HG02884 (cell line): ENCODE data around the gene APOB.
"Not testable (repeated sequence)": the region's sequence is repeated elsewhere in the genome, so short reads cannot be mapped to it uniquely, and the experiment has no call there.

Source experiments
- ATAC-seq: cut with Tn5 transposase; IDR thresholded peaks from one replicate; pipeline ENCODE4 v1.9.1; 2021; ENCODE audit warnings: mild to moderate bottlenecking, moderate library complexity; ENCODE audit not compliant: unreplicated experiment

APOB gene

DNA sequence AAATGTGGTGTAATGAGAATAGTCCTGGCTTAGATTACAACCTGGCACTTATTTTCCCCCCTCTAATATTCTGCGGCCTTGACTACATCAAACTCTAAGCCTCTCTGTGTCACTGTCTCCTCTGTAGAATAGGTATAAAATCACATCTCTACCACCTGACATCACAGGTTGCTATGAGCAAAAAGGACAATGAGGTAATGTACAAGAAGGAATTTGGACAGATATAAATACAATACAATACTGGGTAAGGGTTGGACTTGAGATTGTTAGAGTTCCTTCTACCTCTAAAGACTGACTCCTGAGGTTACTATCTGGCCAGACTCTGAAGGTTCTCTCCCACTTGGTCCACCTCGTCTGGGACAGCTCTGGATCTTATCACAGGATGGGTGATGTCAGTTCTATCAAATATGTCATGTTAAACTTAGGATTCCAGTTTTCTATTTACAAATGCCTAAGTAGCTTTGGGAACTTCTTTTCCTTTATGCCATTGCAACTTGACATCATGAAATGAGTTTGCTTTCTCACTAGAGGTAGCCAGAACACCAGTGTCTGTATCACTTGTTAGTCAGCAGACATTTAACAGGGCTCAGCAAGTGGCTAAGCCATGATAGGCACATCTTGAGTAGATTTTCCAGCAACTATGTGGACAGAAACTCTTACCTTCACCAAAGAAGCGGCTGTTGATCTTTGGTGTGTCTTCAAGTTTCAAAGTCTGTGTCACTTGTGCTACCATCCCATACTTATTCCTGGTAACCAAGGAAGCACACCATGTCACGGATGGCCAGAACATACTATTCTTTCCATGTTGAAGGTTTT, 9.5 kb downstream of the APOB start:
- no peak for ATAC-seq

DNA sequence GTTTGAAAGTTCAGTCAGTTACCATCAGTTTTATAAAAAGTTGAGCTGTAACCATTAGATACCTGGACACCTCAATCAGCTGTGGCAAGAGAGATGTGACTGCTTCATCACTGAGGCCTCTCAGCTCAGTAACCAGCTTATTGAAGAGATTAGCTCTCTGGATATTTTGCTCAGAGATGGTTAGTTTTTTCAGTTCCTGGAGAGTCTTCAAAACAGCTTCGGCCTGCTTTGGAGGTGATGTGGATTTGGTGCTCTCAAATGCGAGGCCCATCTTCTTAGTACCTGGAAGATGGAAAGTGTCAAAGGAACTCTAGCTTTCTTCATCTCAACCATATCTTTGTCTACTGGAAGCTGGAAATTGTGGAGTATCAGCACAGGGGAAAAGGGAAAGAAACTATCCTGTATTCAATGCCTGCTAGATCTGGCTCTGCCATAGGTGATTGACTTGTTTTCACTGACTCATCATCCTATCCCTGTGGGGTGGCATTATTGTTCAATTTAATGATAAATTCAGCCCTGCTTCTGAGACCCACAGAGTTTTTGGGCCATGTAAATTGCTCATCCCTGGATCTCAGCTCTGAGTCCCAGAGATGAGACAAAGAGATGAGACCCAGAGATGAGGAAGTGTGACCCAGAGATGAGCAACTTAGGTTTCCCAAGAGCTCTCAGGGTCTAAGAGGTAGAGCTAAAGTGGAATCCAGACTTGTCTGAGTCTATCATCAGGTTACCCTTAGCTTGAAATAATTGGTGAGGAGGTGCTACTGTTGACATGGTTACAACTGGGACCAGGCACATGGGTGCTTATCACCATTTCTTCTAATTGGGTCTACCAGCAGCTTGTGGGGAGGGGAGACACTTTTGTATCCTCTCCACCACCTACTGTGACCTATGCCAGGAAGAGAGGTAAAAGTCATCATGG, 10.4 kb downstream of the APOB start:
- no peak for ATAC-seq

DNA sequence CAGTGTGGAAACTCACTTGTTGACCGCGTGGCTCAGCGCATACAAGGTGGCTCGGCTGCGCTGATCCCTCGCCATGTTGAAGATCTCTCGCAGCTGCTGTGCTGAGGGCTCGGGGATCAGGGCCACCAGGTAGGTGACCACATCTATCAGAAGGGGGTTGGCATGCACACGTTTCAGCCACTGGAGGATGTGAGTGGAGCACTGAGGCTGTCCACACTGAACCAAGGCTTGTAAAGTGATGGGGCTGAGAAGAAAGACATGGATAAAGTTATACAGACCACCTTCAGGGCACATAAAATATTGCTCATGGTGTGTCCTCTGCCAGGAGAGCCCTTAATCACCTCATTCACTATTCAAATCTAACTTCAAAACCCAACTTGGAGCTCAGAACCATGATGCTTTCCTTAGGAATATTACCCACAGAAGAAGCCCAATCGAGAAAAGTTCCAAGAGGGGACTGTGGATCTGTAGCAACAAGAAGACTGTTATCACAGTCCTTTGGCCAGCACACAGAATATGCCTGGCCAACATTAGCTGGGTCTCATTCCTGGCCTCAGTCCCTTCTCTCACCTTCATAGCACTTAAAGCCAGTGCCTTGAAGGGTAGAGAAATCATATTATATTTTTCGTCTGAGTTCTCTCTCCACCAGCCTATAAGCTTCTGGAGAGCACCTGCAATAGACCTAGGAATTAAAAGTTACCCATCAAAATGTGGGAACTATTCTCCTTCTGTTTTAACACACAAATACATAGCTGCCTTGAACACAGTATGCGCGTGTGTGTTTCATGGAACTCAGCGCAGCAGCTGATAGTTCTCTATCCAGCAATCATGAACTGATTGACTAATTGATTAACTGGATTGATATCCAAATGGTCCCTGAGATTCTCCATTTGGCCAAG, 11.3 kb downstream of the APOB start:
- no peak for ATAC-seq

GRCh38 chr2:21030983-21031968, 12.6 kb downstream of the APOB start:
- ATAC-seq = no peak

DNA sequence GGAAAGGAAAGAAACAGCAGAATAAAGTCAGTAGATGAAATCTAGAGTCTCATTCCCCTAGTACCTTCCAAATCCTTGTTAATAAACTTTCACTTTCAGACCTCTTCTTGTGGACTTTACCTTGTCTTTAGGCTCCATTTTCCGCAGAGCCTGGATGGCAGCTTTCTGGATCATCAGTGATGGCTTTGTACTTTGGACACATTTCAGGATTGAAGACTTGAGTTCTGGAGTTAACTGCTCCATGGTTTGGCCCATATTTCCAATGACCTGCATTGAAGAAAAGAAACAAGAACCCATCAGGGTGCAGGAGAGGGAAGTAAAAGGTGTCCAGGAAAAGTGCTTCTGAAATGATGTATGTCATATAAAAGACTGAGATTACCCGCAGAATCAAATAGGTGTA, 14.4 kb downstream of the APOB start:
- no peak for ATAC-seq

DNA sequence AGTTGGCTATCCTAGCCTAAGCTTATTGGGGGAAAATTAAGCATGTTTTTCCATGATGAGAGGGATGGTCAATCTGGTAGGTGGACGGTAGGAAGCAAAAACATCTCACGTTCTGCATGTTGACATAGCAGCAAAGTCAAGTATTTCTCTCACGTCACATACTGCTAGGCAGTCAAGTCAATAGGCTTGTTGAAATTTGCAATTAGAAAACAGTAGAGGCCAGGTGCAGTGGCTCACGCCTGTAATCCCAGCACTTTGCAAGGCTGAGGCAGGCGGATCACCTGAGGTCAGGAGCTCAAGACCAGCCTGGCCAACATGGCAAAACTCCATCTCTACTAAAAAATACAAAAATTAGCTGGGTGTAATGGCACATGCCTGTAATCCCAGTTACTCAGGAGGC, 14.9 kb downstream of the APOB start:
- not testable (repeated sequence) for ATAC-seq

GRCh38 chr2:21028021-21028947, 15.6 kb downstream of the APOB start:
- no peak for ATAC-seq

DNA sequence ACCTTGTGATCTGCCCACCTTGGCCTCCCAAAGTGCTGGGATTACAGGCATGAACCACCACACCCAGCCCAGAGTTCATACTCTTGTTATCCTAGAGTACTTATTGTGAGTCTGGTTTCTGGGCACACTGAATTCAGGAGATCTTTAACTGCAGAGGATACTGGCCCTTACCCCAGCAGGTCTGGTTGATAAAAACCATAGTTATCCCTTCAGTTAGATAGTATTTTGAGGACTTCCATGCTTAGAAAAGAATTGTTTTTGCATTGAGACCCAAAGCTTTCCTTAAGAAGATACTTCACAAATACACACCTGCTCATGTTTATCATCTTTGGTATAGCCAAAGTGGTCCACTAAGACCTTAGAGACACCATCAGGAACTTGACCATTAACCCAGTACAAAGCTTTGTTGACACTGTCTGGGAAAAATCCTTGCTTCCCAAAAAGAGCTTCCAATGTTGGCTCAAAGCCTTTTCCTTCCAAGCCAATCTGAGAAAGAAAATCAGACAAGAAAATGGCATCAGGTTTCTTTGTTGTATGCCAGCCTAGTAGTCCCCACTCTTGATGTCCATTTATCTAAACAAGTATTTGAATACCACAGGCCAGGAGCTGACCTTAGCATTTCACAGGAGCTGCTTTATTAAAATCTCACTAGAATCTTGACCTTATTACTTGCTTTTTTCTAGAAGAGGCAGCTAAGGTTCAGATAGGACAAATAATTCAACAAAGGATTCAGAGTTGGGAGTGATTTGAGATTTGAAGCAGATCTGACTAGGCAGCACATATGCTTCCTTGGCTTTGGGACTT, 17.2 kb downstream of the APOB start:
- no peak for ATAC-seq

DNA sequence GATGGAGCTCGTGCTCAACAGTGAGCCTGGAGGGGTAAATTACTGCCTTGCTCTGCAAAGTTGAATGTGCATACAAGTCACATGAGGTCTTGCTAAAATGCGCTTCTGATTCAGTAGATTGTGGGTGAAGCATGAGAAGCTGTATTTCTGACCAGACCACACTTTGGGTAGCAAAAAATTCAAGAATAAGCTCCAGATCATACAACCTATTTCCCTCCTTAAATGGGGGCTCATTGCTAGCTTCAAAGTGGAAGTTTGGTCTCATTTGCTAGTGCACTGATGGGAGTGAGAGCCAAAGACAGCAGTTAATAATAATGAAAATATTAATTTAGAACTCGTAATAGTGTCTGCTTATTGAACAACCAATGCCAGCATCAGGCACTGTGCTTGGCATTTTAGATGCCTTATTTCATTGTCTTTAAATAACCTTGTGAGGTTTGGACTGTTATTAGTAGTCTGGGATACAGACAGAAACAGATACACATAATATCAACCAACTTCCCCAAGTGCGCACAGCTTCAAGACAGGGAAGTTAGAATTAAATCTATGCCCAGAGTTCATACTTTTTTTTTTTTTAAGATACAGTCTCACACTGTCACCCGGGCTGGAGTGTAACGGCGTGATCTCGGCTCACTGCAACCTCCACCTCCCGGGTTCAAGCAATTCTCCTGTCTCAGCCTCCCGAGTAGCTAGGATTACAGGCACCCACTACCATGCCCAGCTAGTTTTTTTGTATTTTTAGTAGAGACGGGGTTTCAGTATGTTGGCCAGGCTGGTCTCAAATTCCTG, 18.0 kb downstream of the APOB start:
- ATAC-seq = no peak

DNA sequence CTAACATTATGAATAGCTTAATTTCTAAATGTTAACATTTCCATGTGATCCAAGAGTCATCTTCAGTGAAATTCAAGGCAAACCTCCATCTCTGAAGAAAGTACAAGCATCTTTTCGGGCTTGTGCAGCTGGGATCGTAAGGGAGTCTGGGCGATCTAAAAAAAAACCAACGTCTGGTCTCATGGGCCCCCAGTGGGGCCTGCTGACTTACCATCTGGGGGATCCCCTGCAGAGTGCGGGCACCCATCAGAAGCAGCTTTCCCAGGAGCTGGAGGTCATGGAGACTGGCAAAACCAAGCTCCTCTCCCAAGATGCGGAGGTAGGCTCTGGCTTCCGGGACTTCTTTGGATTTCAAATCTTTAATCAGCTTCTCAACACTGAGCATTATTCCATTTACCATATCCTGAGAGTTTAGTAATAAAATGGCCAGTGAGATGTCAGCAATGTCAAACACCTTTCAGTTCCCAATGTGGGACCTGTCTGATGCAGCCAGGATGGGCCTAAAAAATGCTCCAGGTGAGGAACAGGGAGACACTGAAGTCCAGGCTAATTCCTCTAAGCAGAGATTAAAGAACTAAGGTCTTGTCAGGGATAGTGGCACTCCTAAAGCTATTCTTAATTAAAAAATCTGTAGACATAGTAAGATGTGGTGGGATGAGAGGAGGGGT, 19.0 kb downstream of the APOB start:
- ATAC-seq = no peak

- ATAC-seq = no peak
These were observed 19.7 kb downstream of the APOB start for GRCh38 chr2:21024198-21024597.

DNA sequence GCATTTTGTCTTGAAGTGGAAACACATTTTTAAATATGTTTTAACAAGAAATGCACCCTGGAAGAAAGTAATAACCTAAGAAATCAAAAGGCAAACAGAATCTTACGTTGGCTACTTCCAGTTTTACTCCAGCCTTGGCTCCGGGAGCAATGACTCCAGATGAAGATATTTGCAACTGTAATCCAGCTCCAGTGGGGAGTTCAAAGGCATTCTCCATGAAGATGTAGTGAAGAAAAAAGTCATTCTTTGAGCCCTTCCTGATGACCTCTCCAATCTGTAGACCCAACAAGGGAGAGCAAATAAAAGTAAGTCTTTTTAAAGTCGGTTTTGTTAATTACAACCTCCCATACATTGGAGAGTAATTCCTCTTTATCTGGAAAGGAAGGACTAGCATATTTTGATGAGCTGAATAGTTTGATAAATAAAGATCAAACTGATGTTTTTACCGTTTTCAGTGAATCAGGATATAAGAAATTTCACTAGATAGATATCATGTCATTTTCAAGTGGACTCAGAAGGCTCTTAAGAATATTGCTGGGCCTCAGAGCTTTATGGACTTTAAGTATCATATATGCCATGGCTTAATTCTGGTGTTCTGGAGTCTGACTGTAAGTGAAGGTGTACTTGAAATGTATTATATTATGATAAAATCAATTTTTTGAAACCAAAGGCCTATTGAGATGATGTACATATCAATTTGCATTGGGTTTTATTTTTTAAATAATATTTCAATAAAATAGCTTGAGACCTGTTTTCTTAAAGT, 20.3 kb downstream of the APOB start:
- no peak for ATAC-seq

DNA sequence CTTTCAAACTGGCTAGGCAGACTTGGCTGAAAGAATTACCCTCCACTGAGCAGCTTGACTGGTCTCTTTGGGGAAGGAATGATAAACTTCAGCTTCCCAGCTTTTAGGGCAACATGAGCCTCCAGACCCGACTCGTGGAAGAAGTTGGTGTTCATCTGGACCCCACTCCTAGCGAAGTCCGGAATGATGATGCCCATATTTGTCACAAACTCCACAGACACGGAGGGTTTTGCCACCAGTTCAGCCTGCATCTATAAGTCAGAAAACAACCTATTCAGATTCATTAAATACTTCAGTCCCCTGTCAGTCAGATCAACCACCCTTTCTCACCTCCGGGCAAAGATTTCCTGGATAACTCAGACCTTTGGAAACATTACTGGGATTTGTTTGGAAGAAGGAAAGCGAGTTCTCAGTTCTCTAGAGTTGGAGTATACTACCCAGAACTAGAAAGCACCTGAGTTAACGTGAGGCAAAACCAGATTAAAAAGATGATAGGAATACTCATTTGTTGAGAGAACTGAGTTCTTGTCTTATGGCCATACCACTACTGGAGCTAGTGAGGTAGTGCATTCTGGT, 21.0 kb downstream of the APOB start:
- ATAC-seq = no peak

- no peak for ATAC-seq
These were observed 22.4 kb downstream of the APOB start for GRCh38 chr2:21021430-21021829.

- no peak for ATAC-seq
These were observed 23.1 kb downstream of the APOB start for GRCh38 chr2:21020668-21021288.
